HFF-Myc (cell line): Measurements from ENCODE around the gene MAP7D2.

Experiments
- DNase-seq: peaks from one replicate; pipeline ENCODE4 v3.0.0-alpha.2; 2011; ENCODE audit warnings: low read depth; ENCODE audit errors: extremely low read depth
- H3K4me3 ChIP-seq: replicated peaks from 2 replicates; pipeline ENCODE4 v1.5.1; 2011; ENCODE audit warnings: low read depth, mild to moderate bottlenecking, control low read depth, low read length
- CTCF ChIP-seq: IDR thresholded peaks from 2 replicates; pipeline ENCODE4 v1.5.1; 2012; ENCODE audit warnings: mild to moderate bottlenecking, low read depth, low read length, control low read depth; ENCODE audit errors: missing control alignments

MAP7D2 gene

GRCh38 chrX:20116087-20116576 is 575 bp downstream of the MAP7D2 start:
- no peak for TF ChIP-seq CTCF
- no peak for DNase-seq
- peak overlapping the region; percentile 20 for H3K4me3 ChIP-seq

- DNase-seq = no peak
- H3K4me3 ChIP-seq = no peak overlapping the region
- no peak for TF ChIP-seq CTCF
Observed at GRCh38 chrX:20112022-20112774, 4.5 kb downstream of the MAP7D2 start.

GRCh38 chrX:20111271-20111670 is 5.4 kb downstream of the MAP7D2 start:
- no peak for DNase-seq
- TF ChIP-seq CTCF = no peak
- H3K4me3 ChIP-seq = no peak overlapping the region

GRCh38 chrX:20101934-20102581 is 14.6 kb downstream of the MAP7D2 start:
- TF ChIP-seq CTCF = no peak
- no peak for DNase-seq
- no peak overlapping the region for H3K4me3 ChIP-seq

- no peak for DNase-seq
- TF ChIP-seq CTCF = no peak
- H3K4me3 ChIP-seq = no peak overlapping the region
Observed at GRCh38 chrX:20091499-20091898, 25.2 kb downstream of the MAP7D2 start.

GRCh38 chrX:20089845-20090244 is 26.9 kb downstream of the MAP7D2 start:
- no peak overlapping the region for H3K4me3 ChIP-seq
- no peak for TF ChIP-seq CTCF
- no peak for DNase-seq

GRCh38 chrX:20080277-20080676 is 36.4 kb downstream of the MAP7D2 start:
- no peak overlapping the region for H3K4me3 ChIP-seq
- no peak for TF ChIP-seq CTCF
- no peak for DNase-seq
